ENCODE data around the gene SLC6A6.

DNA sequence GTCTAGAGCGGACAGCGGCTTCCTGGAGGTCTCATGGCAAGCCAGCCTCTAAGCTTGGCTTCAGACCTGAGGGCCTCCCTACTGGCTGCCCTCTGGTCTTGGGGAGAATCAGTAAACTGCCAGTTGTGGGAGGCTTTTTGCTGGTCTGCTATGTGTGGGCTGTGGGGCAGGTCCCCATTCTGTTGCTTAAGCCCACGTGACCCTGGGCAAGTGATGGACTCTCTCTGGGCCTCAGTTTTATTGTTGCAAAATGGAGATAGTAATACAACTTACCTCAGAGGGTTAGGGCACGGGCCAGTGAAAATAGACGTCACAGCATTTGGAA, 61.7 kb downstream of the SLC6A6 start:
- TF ChIP-seq, protein P1, sequence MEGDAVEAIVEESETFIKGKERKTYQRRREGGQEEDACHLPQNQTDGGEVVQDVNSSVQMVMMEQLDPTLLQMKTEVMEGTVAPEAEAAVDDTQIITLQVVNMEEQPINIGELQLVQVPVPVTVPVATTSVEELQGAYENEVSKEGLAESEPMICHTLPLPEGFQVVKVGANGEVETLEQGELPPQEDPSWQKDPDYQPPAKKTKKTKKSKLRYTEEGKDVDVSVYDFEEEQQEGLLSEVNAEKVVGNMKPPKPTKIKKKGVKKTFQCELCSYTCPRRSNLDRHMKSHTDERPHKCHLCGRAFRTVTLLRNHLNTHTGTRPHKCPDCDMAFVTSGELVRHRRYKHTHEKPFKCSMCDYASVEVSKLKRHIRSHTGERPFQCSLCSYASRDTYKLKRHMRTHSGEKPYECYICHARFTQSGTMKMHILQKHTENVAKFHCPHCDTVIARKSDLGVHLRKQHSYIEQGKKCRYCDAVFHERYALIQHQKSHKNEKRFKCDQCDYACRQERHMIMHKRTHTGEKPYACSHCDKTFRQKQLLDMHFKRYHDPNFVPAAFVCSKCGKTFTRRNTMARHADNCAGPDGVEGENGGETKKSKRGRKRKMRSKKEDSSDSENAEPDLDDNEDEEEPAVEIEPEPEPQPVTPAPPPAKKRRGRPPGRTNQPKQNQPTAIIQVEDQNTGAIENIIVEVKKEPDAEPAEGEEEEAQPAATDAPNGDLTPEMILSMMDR (conservative IDR thresholded peaks at IDR 0.05 in 1 of 2, IDR thresholded peaks at IDR 0.05 in 1 of 2; ENCODE audit: low read depth in 1 of 2, low read length in 2 of 2), result no peak
- no peak for TF ChIP-seq EZH2 (IDR thresholded peaks at IDR 0.05; ENCODE audit: low read length, missing control alignments)
